RWPE1 (cell line): Measurements from ENCODE around the gene CENATAC.
A peak's percentile ranks its signal among the peaks of the same experiment; 100 is the strongest.
"Not testable (repeated sequence)": the region's sequence is repeated elsewhere in the genome, so short reads cannot be mapped to it uniquely, and the experiment has no call there.

Experiments
- CTCF ChIA-PET: fragments of 350-600 bp; sonication (Branson Sonifier 250); formaldehyde crosslinking; extraction: SDS; loops from one replicate; lab custom pipeline; 2021; lab: Yijun Ruan, JAX
- POLR2A ChIA-PET: fragments of 400-600 bp; formaldehyde crosslinking; extraction: SDS; loops from one replicate; lab custom pipeline; 2020; ENCODE audit warnings: antibody characterized with exemption; ENCODE audit not compliant: low non-redundant PET; lab: Yijun Ruan, JAX
- DNase-seq: peaks from one replicate; pipeline ENCODE4 v3.0.0; 2012; ENCODE audit warnings: low spot score
- H3K27ac ChIP-seq: fragments of 450-650 bp; 2 replicates; pipeline ENCODE4 v1.5.1; 2017
- CTCF ChIP-seq: fragments of 450-650 bp; conservative IDR thresholded peaks from 2 replicates; pipeline ENCODE4 v1.5.1; 2017; ENCODE audit warnings: low read depth, mild to moderate bottlenecking

Gene CENATAC

GRCh38 chr11:119056421-119056999 is 58.6 kb downstream of the CENATAC start:
- POLR2A ChIA-PET = interaction anchor here (0.8 to 1.5 kb wide), 3 partner anchors 9 to 27 kb away, joined by 3 to 8 read pairs (median 3); partner anchors contain the start of gene VPS11
- peak overlapping the region; percentile 85 for H3K27ac ChIP-seq
- TF ChIP-seq CTCF = no peak
- DNase-seq = peak; percentile 62
- CTCF ChIA-PET = interaction anchor here (1.0 to 1.2 kb wide), 2 partner anchors 9 to 11 kb away, joined by 3 to 5 read pairs; partner anchors contain the start of gene VPS11

DNA sequence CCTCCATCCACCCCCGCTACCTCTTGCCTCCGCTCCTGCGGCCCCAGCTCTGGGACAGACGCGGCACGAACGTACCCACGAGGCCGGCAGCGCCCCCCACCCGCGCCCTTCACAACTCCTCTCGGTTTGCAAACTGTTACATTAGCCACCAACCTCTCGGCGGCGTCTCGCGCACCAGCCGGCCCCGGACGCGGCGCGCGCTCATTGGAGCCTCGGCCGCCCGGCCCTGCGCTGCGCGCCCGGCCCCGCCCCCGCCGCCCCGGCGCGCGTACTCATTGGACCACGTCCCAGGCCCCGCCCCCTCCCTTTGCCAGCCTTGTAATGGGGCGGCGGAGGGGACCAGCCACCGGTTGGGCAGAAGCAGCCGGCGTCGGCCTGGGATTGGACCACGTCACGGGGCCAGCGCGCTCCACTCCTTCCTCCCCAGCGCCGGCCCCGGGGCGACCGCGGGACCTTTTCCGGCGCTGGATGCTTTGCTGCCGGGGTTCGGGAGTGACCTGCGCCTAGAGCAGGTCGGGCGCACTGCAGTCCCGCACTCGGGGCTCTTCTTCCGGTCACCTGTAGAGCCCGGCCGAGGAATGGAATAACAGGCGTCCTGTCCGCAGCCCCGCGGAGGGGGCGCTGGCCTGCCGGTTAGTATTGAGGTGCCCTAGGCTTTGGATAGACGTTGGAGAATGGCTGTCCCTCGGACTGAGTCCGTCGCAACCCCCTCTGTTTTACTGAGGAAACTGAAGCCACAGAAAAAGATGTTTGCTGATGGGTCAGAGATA is 59.2 kb downstream of the CENATAC start, which contains the start of gene HYOU1:
HYOU1 (minus strand) TSS at position 206 of the 770 bp plus-strand sequence. CDS start 1,045 bp downstream, outside the sequence.
- H3K27ac ChIP-seq = peak within 1 kb of the TSS; percentile 85
- ChIA-PET CTCF (interaction anchor here (1.0 to 1.2 kb wide), 2 partner anchors 10 kb away, joined by 3 to 5 read pairs; partner anchors contain the start of gene VPS11), POLR2A (interaction anchor here (0.8 to 1.5 kb wide), 2 partner anchors 10 to 26 kb away, joined by 3 to 8 read pairs; no protein-coding TSS in a partner anchor)
- peak; percentile 98 for DNase-seq
- TF ChIP-seq CTCF = no peak

DNA sequence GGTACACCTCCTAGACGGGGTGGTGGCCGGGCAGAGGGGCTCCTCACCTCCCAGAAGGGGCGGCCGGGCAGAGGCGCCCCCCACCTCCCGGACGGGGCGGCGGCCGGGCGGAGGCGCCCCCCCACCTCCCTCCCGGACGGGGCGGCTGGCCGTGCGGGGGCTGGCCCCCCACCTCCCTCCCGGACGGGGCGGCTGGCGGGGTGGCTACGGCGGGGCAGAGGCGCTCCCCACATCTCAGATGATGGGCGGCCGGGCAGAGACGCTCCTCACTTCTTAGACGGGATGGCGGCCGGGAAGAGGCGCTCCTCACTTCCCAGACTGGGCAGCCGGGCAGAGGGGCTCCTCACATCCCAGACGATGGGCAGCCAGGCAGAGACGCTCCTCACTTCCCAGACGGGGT is 61.2 kb downstream of the CENATAC start:
- H3K27ac ChIP-seq, DNase-seq, POLR2A ChIA-PET, CTCF ChIA-PET: not testable (repeated sequence)

GRCh38 chr11:119061256-119061655 is 63.3 kb downstream of the CENATAC start:
- ChIA-PET POLR2A (no interaction called here), CTCF (interaction anchor here (0.6 kb wide), 2 partner anchors 14 to 39 kb away, joined by 3 to 7 read pairs; no protein-coding TSS in a partner anchor)
- no peak overlapping the region for H3K27ac ChIP-seq
- no peak for DNase-seq
- no peak for TF ChIP-seq CTCF

- TF ChIP-seq CTCF = no peak
- ChIA-PET CTCF (no interaction called here), POLR2A (no interaction called here)
- DNase-seq = no peak
- H3K27ac ChIP-seq = peak overlapping the region; percentile 57
These were observed 64.8 kb downstream of the CENATAC start for GRCh38 chr11:119062779-119063178.

- TF ChIP-seq CTCF = peak; percentile 20; the same call in 1 of the 2 replicates
- POLR2A ChIA-PET = no interaction called here
- DNase-seq = no peak
- CTCF ChIA-PET = no interaction called here
- no peak overlapping the region for H3K27ac ChIP-seq
These were observed 67.4 kb downstream of the CENATAC start for GRCh38 chr11:119065369-119065768.
